Muscle layer of duodenum (tissue), 2 donors: ENCODE results near the gene SURF1.
"Not testable (repeated sequence)": the region's sequence is repeated elsewhere in the genome, so short reads cannot be mapped to it uniquely, and the experiment has no call there.

Experiments used
- H3K27ac ChIP-seq: one replicate; pipeline ENCODE4 v1.7.0; 2013; ENCODE audit warnings: mild to moderate bottlenecking, low read length
- H3K27me3 ChIP-seq: one replicate; pipeline ENCODE4 v1.7.0; 2013; ENCODE audit warnings: low read depth, mild to moderate bottlenecking, control low read depth, low read length
- H3K36me3 ChIP-seq, 2 donors: one replicate each; pipeline ENCODE4 v1.7.0; 2013; ENCODE audit warnings: low read length in 2 of 2, control low read depth in 1 of 2, mild to moderate bottlenecking in 1 of 2; ENCODE audit not compliant: insufficient read depth in 2 of 2, control insufficient read depth in 1 of 2
- H3K4me1 ChIP-seq, 2 donors: one replicate each; pipeline ENCODE4 v1.7.0; 2013; ENCODE audit warnings: low read length in 2 of 2, mild to moderate bottlenecking in 2 of 2, control low read depth in 1 of 2, moderate library complexity in 1 of 2; ENCODE audit not compliant: insufficient read depth in 2 of 2, control insufficient read depth in 1 of 2
- H3K4me3 ChIP-seq, 2 donors: one replicate each; pipeline ENCODE4 v1.7.0; 2013; ENCODE audit warnings: low read length in 2 of 2, low read depth in 1 of 2, mild to moderate bottlenecking in 1 of 2
- H3K9me3 ChIP-seq, 2 donors: one replicate each; pipeline ENCODE4 v1.7.0; 2013; ENCODE audit warnings: low read length in 2 of 2, control low read depth in 1 of 2, mild to moderate bottlenecking in 1 of 2; ENCODE audit not compliant: control insufficient read depth in 1 of 2
- donor health status: healthy.

The SURF1 gene

DNA sequence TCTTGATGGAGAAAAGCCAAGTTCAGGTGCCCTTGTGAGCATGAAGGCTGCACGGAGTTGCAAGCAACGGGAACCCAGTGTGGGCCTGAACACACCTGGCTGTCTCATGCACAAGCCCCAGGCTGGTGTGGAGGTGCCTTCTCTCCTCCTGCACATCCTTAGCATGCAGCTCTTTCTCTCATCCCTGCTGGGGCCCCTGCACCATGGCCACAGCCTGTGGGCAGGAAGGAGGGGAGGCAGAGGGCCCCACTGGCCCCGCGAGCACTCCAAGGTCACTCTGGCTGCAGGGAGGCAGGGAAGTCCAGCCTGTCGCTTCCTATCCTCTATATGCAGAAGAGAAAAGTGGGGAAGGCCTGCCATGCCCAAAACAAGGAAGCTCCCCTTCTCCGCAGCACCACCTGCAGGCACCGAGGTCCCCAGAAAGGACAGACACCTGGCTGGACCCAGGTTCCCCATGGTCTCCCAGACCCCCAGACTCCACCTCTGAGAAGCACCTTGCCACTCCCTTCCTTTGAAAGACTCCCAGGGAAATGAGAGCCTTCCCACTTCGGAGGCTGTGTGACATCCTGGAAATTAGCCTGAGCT, 38.5 kb upstream of the SURF1 start:
- H3K4me1 ChIP-seq, result no peaks in the 10 kb centered on the region
- H3K4me3 ChIP-seq, result no peak overlapping the region
- H3K27me3 ChIP-seq, result peaks cover 3% of the 10 kb centered on the region
- H3K9me3 ChIP-seq, result no peaks in the 10 kb centered on the region
- no peak overlapping the region for H3K27ac ChIP-seq
- H3K36me3 ChIP-seq, result no peaks in the 10 kb centered on the region

DNA sequence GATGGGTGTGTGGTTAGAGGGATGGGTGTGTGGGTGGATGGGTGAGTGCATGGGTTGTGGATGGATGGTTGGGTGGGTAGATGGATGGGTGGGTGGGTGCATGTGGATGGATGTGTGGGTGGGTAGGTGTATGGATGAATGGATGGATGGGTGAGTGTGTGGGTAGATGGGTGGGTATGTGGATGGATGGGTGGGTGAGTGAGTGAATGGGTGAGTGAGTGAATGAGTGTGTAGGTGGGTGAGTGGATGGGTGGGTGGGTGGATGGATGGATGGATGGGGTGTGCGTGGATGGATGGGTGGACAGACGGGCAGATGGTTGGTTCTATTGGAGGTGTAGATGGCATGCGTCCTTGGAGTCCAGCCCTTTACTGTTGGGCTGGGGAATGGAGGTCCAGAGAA, 37.1 kb upstream of the SURF1 start:
- Histone ChIP-seq H3K27ac (no peak overlapping the region), H3K4me3 (no peak overlapping the region), H3K4me1 (no peaks in the 10 kb centered on the region), H3K27me3 (peaks cover 3% of the 10 kb centered on the region), H3K9me3 (no peaks in the 10 kb centered on the region), H3K36me3 (no peaks in the 10 kb centered on the region)

DNA sequence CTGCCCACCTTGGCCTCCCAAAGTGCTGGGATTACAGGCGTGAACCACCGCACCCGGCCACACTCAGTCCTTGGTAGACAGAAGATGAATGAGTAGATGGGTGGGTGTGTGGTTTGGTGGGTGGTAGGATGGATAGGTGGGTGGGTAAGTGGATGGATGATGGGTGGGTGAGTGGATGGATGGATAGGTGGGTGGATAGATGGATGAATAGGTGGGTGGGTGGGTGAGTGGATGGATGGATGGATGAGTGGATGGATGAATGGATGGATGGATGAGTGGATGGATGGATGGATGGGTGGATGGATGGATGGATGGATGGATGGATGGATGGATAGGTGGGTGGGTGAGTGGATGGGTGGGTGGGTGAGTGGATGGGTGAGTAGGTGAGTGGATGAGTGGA, 36.0 kb upstream of the SURF1 start:
- H3K9me3 ChIP-seq, H3K27me3 ChIP-seq: not testable (repeated sequence)

DNA sequence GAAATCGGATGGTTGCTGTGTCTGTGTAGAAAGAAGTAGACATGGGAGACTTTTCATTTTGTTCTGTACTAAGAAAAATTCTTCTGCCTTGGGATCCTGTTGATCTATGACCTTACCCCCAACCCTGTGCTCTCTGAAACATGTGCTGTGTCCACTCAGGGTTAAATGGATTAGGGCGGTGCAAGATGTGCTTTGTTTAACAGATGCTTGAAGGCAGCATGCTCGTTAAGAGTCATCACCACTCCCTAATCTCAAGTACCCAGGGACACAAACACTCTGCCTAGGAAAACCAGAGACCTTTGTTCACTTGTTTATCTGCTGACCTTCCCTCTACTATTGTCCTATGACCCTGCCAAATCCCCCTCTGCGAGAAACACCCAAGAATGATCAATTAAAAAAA, 35.2 kb upstream of the SURF1 start:
- H3K27ac ChIP-seq, H3K27me3 ChIP-seq, H3K9me3 ChIP-seq: not testable (repeated sequence)

More for the DNA sequence above, 36.0 kb upstream of the SURF1 start:
- H3K36me3 ChIP-seq, H3K27ac ChIP-seq, H3K4me1 ChIP-seq, H3K4me3 ChIP-seq: not testable (repeated sequence)

DNA sequence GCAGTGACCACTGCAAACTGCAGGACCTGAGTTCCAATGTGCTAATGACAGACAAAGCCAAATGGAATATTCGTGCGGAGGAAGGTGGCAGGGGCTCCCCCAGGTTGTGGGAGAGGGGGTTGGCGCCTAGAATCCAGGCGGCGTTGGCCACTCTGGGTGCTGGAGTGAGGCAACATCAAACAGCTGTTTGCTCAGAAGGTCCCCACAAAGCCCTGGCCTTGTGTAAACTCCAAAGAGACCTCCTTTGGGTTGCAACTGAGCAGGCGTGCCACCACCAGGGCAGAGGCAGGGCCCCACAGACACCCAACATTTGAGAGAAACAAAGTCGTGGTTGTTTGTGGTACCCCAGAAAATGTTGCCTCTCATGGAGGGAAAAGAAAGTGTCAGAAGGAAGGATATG, 34.4 kb upstream of the SURF1 start:
- Histone ChIP-seq H3K9me3 (no peaks in the 10 kb centered on the region), H3K4me3 (no peak overlapping the region), H3K4me1 (no peaks in the 10 kb centered on the region), H3K27me3 (peaks cover 3% of the 10 kb centered on the region), H3K36me3 (no peaks in the 10 kb centered on the region), H3K27ac (no peak overlapping the region)

More for the DNA sequence above, 35.2 kb upstream of the SURF1 start:
- not testable (repeated sequence) for H3K36me3 ChIP-seq, H3K4me3 ChIP-seq, H3K4me1 ChIP-seq

- no peak overlapping the region for H3K4me3 ChIP-seq
- no peak overlapping the region for H3K27ac ChIP-seq
- H3K36me3 ChIP-seq, result no peaks in the 10 kb centered on the region
- no peaks in the 10 kb centered on the region for H3K4me1 ChIP-seq
- no peaks in the 10 kb centered on the region for H3K9me3 ChIP-seq
- H3K27me3 ChIP-seq, result peaks cover 3% of the 10 kb centered on the region
Observed at GRCh38 chr9:133389562-133389961, 33.3 kb upstream of the SURF1 start.

GRCh38 chr9:133389025-133389557, 32.8 kb upstream of the SURF1 start:
- Histone ChIP-seq H3K27me3 (peaks cover 3% of the 10 kb centered on the region), H3K9me3 (no peaks in the 10 kb centered on the region), H3K4me1 (no peaks in the 10 kb centered on the region), H3K36me3 (no peaks in the 10 kb centered on the region), H3K27ac (no peak overlapping the region), H3K4me3 (no peak overlapping the region)

DNA sequence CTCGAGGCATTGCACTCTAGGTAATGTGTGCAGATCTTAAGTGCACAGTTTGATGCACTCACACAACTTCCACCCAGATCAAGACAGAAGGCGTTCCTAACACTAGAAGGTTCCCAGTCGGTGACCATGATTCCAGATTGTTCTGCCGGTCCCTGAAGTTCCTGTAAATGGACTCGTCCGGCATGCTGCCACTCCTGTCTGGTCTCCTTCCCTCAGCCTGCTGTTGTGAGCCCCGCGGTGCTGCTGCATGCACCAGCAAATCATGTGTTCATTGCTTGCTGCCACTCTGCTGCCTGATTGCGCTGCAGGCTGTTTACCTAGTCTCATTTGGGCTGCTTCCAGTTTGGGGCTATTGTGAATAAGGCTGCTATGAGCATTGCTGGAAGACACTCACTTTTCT, 31.4 kb upstream of the SURF1 start:
- no peak overlapping the region for H3K4me3 ChIP-seq
- no peaks in the 10 kb centered on the region for H3K36me3 ChIP-seq
- H3K27ac ChIP-seq, result no peak overlapping the region
- peaks cover 3% of the 10 kb centered on the region for H3K27me3 ChIP-seq
- H3K9me3 ChIP-seq, result no peaks in the 10 kb centered on the region
- H3K4me1 ChIP-seq, result no peaks in the 10 kb centered on the region

DNA sequence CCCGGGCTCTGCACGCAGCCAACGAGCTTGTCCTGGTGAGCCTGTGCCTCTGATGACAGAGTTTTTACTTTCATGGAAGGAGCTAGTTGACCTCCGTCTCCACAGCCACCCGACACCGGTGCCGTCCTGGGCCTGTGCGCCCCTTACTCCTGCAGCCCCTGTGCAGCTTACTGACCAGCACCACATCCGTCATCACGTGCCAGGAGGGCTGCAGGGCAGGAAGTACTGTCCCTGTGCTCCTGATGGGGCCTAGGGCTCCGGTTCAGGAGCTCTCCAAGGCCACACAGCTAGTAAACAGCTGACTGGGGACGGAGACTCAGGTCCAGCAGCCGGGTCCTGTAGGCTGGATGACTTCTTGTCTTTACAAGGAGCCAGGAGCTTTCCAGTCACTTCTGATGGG, 30.1 kb upstream of the SURF1 start:
- H3K27me3 ChIP-seq, result peaks cover 3% of the 10 kb centered on the region
- no peaks in the 10 kb centered on the region for H3K4me1 ChIP-seq
- no peak overlapping the region for H3K4me3 ChIP-seq
- no peaks in the 10 kb centered on the region for H3K9me3 ChIP-seq
- no peaks in the 10 kb centered on the region for H3K36me3 ChIP-seq
- H3K27ac ChIP-seq, result no peak overlapping the region

DNA sequence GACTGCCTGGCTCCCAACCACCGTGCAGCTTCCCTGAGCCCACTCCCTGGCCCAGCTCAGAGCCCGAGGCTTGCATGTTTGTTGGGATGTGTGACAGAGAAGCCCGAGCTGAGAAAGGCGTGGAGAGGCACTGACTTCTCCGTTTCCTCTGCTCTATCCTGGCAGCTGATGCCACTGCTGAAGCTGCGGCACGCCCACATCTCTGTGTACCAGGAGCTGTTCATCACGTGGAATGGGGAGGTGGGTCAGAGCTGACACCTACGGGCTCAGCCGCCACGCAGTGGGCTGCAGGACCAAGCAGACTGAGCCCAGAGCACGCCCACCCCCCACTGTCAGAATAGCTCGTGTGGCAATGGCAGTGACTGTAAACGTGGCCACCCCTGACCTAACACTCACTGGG, 29.2 kb upstream of the SURF1 start:
- Histone ChIP-seq H3K4me3 (no peak overlapping the region), H3K27ac (no peak overlapping the region), H3K4me1 (no peaks in the 10 kb centered on the region), H3K9me3 (no peaks in the 10 kb centered on the region), H3K36me3 (no peaks in the 10 kb centered on the region), H3K27me3 (no peaks in the 10 kb centered on the region)

GRCh38 chr9:133384736-133385321, 28.5 kb upstream of the SURF1 start:
- Histone ChIP-seq H3K27me3 (no peaks in the 10 kb centered on the region), H3K4me1 (no peaks in the 10 kb centered on the region), H3K27ac (no peak overlapping the region), H3K9me3 (no peaks in the 10 kb centered on the region), H3K4me3 (no peak overlapping the region), H3K36me3 (no peaks in the 10 kb centered on the region)

DNA sequence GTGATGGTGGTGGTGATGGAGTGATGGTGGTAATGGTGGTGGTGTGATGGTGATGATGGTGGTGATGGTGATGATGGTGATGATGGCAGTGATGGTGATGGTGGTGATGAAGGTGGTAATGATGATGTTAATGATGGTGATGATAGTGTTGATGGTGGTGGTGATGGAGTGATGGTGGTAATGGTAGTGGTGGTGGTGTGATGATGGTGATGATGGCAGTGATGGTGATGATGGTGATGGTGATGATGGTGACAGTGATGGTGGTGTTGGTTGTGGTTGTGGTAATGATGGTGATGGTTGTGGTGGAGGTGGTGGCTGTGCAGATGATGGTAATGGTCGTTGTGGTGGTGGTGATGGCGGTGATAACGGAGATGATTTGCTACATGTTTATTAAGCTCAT, 27.2 kb upstream of the SURF1 start:
- H3K27ac ChIP-seq, result no peak overlapping the region
- H3K9me3 ChIP-seq, result no peaks in the 10 kb centered on the region
- no peaks in the 10 kb centered on the region for H3K36me3 ChIP-seq
- no peaks in the 10 kb centered on the region for H3K27me3 ChIP-seq
- H3K4me3 ChIP-seq, result no peak overlapping the region
- H3K4me1 ChIP-seq, result no peaks in the 10 kb centered on the region
